Measurements from ENCODE around the gene RRP36. TPM values are rescaled to one million over a fixed set of nuclear protein-coding genes. Genes with fewer than 3 reads are reported as not detected.
A peak's percentile ranks its signal among the peaks of the same experiment; 100 is the strongest.

The RRP36 gene
- polyA plus RNA-seq, 1 donor from 2014 or later, result 79.2 TPM

DNA sequence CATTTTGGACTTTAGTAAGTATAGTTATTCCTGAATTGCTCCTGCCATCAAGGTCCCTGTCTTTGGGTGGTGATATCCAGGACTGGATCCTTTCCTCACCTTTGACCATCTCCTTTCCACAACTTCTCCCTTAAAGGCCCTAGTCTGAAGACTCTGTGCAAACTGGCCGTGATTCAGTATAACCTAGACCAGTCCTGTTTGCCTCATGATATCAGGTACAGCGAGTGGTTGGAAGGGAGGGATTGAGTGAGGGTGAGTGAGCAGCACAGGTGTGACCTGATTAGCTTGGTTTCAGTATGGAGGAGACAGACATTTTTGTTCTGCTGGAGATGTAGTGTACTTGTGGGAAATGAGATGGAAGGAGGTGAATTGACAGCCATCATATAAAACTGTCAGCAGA is 2.3 kb upstream of the RRP36 start:
- H3K9me2 ChIP-seq (ENCODE audit: insufficient read depth, low read length), result no peaks in the 10 kb centered on the region
- H3K4me2 ChIP-seq (ENCODE audit: low read length), result no peak overlapping the region
- no peak overlapping the region for H3K27ac ChIP-seq (ENCODE audit: low read length)
- H3F3A ChIP-seq (ENCODE audit: insufficient read depth, low read length, poor library complexity, severe bottlenecking), result no peaks in the 10 kb centered on the region
- no peak overlapping the region for H3K9ac ChIP-seq (ENCODE audit: low read length)
- H3K36me3 ChIP-seq (ENCODE audit: insufficient read depth, low read length), result no peaks in the 10 kb centered on the region
- H2AFZ ChIP-seq (ENCODE audit: low read depth, low read length), result no peak overlapping the region
- H3K27me3 ChIP-seq (ENCODE audit: insufficient read depth, low read depth, low read length), result no peaks in the 10 kb centered on the region
- no peak overlapping the region for H3K4me3 ChIP-seq (ENCODE audit: low read length)
- no peaks in the 10 kb centered on the region for H4K20me1 ChIP-seq (ENCODE audit: insufficient read depth)
- peaks cover 32% of the 10 kb centered on the region for H3K79me2 ChIP-seq (replicated peaks; ENCODE audit: insufficient read depth, low read length)
- no peak for TF ChIP-seq POLR2AphosphoS5 (IDR thresholded peaks at IDR 0.05)
- H3K9me3 ChIP-seq (ENCODE audit: low read length), result no peaks in the 10 kb centered on the region

- TF ChIP-seq CTCF (IDR thresholded peaks at IDR 0.05; ENCODE audit: poor library complexity, severe bottlenecking) (no peak), SMC3 (conservative IDR thresholded peaks at IDR 0.05; ENCODE audit: poor library complexity) (no peak), POLR2AphosphoS5 (IDR thresholded peaks at IDR 0.05) (no peak), EZH2 (IDR thresholded peaks at IDR 0.05; ENCODE audit: borderline replicate concordance, insufficient read depth, low read length, poor library complexity, severe bottlenecking) (no peak), TAF1 (IDR thresholded peaks at IDR 0.05; ENCODE audit: low read depth) (no peak), RAD21 (conservative IDR thresholded peaks at IDR 0.05) (no peak), EP300 (conservative IDR thresholded peaks at IDR 0.05; ENCODE audit: poor library complexity, severe bottlenecking) (no peak)
- TF ChIP-seq, protein P1, sequence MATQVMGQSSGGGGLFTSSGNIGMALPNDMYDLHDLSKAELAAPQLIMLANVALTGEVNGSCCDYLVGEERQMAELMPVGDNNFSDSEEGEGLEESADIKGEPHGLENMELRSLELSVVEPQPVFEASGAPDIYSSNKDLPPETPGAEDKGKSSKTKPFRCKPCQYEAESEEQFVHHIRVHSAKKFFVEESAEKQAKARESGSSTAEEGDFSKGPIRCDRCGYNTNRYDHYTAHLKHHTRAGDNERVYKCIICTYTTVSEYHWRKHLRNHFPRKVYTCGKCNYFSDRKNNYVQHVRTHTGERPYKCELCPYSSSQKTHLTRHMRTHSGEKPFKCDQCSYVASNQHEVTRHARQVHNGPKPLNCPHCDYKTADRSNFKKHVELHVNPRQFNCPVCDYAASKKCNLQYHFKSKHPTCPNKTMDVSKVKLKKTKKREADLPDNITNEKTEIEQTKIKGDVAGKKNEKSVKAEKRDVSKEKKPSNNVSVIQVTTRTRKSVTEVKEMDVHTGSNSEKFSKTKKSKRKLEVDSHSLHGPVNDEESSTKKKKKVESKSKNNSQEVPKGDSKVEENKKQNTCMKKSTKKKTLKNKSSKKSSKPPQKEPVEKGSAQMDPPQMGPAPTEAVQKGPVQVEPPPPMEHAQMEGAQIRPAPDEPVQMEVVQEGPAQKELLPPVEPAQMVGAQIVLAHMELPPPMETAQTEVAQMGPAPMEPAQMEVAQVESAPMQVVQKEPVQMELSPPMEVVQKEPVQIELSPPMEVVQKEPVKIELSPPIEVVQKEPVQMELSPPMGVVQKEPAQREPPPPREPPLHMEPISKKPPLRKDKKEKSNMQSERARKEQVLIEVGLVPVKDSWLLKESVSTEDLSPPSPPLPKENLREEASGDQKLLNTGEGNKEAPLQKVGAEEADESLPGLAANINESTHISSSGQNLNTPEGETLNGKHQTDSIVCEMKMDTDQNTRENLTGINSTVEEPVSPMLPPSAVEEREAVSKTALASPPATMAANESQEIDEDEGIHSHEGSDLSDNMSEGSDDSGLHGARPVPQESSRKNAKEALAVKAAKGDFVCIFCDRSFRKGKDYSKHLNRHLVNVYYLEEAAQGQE (IDR thresholded peaks at IDR 0.05; ENCODE audit: borderline replicate concordance), result no peak
- no peaks in the 10 kb centered on the region for H3K36me3 ChIP-seq (ENCODE audit: insufficient read depth, low read length)
Measured at GRCh38 chr6:43020052-43020705, 1.2 kb upstream of the RRP36 start.

GRCh38 chr6:43020847-43021246 is 576 bp upstream of the RRP36 start:
- Histone ChIP-seq H3K27ac (ENCODE audit: low read length) (peak overlapping the region; percentile 84), H2AFZ (ENCODE audit: low read depth, low read length) (peak overlapping the region; percentile 45), H3K9ac (ENCODE audit: low read length) (peak overlapping the region; percentile 89), H3K36me3 (ENCODE audit: insufficient read depth, low read length) (no peaks in the 10 kb centered on the region), H3K4me3 (ENCODE audit: low read length) (peak overlapping the region; percentile 86), H3K79me2 (replicated peaks; ENCODE audit: insufficient read depth, low read length) (peaks cover 16% of the 10 kb centered on the region), H3K9me2 (ENCODE audit: insufficient read depth, low read length) (no peaks in the 10 kb centered on the region), H3F3A (ENCODE audit: insufficient read depth, low read length, poor library complexity, severe bottlenecking) (no peaks in the 10 kb centered on the region), H3K4me2 (ENCODE audit: low read length) (peak overlapping the region; percentile 80), H3K9me3 (ENCODE audit: low read length) (no peaks in the 10 kb centered on the region), H4K20me1 (ENCODE audit: insufficient read depth) (no peaks in the 10 kb centered on the region), H3K27me3 (ENCODE audit: insufficient read depth, low read depth, low read length) (no peaks in the 10 kb centered on the region)
- no peak for TF ChIP-seq POLR2AphosphoS5 (IDR thresholded peaks at IDR 0.05)
- no peak for TF ChIP-seq RAD21 (conservative IDR thresholded peaks at IDR 0.05)

More at GRCh38 chr6:43020052-43020705, 1.2 kb upstream of the RRP36 start:
- H3K79me2 ChIP-seq (replicated peaks; ENCODE audit: insufficient read depth, low read length), result peaks cover 23% of the 10 kb centered on the region
- H4K20me1 ChIP-seq (ENCODE audit: insufficient read depth), result no peaks in the 10 kb centered on the region
- H3K27ac ChIP-seq (ENCODE audit: low read length), result no peak overlapping the region
- no peaks in the 10 kb centered on the region for H3F3A ChIP-seq (ENCODE audit: insufficient read depth, low read length, poor library complexity, severe bottlenecking)
- no peak overlapping the region for H2AFZ ChIP-seq (ENCODE audit: low read depth, low read length)
- no peak overlapping the region for H3K4me3 ChIP-seq (ENCODE audit: low read length)
- H3K9ac ChIP-seq (ENCODE audit: low read length), result no peak overlapping the region
- no peak overlapping the region for H3K4me2 ChIP-seq (ENCODE audit: low read length)
- H3K27me3 ChIP-seq (ENCODE audit: insufficient read depth, low read depth, low read length), result no peaks in the 10 kb centered on the region
- H3K9me3 ChIP-seq (ENCODE audit: low read length), result no peaks in the 10 kb centered on the region
- no peaks in the 10 kb centered on the region for H3K9me2 ChIP-seq (ENCODE audit: insufficient read depth, low read length)

All from neural cell (in vitro differentiated cells).